MM.1S (cell line): Measurements from ENCODE around the gene GPD1L.

ENCODE experiments used
- DNase-seq: peaks from one replicate; pipeline ENCODE4 v3.0.0-alpha.2; 2015
- H2AFZ ChIP-seq: fragments of 300-600 bp; sonication (generic); 2 replicates; pipeline ENCODE4 v1.6.0; 2016; ENCODE audit warnings: antibody characterized with exemption, low read length
- H3F3A ChIP-seq: fragments of 300-600 bp; sonication (generic); 2 replicates; pipeline ENCODE4 v1.6.1; 2016; ENCODE audit warnings: mild to moderate bottlenecking, antibody characterized with exemption, low read length, moderate library complexity, mixed read lengths; ENCODE audit not compliant: insufficient read depth
- H3K27ac ChIP-seq: fragments of 300-600 bp; sonication (generic); 2 replicates; pipeline ENCODE4 v1.5.1; 2016; ENCODE audit warnings: mild to moderate bottlenecking, low read length
- H3K27me3 ChIP-seq: fragments of 300-600 bp; sonication (generic); replicated peaks from 2 replicates; pipeline ENCODE4 v1.6.0; 2016; ENCODE audit warnings: low read length; ENCODE audit not compliant: insufficient read depth
- H3K36me3 ChIP-seq: fragments of 300-600 bp; sonication (generic); replicated peaks from 2 replicates; pipeline ENCODE4 v1.6.1; 2016; ENCODE audit warnings: mild to moderate bottlenecking, low read length, mixed read lengths; ENCODE audit not compliant: insufficient read depth
- H3K4me1 ChIP-seq: fragments of 300-600 bp; sonication (generic); 2 replicates; pipeline ENCODE4 v1.6.1; 2016; ENCODE audit warnings: low read length, mixed read lengths
- H3K4me2 ChIP-seq: fragments of 300-600 bp; sonication (generic); 2 replicates; pipeline ENCODE4 v1.6.0; 2016; ENCODE audit warnings: low read depth, low read length
- H3K4me3 ChIP-seq: fragments of 300-600 bp; sonication (generic); 2 replicates; pipeline ENCODE4 v1.5.1; 2016; ENCODE audit warnings: low read length, mixed read lengths
- H3K79me2 ChIP-seq: fragments of 300-600 bp; sonication (generic); 2 replicates; pipeline ENCODE4 v1.6.1; 2016; ENCODE audit warnings: mixed run types, low read length, mixed read lengths
- H3K9ac ChIP-seq: fragments of 300-600 bp; sonication (generic); 2 replicates; pipeline ENCODE4 v1.6.1; 2016; ENCODE audit warnings: low read length, mixed read lengths
- H3K9me2 ChIP-seq: fragments of 300-600 bp; sonication (generic); replicated peaks from 2 replicates; pipeline ENCODE4 v1.6.1; 2016; ENCODE audit warnings: mild to moderate bottlenecking, low read length, mixed read lengths; ENCODE audit not compliant: insufficient read depth
- H3K9me3 ChIP-seq: fragments of 300-600 bp; sonication (generic); replicated peaks from 2 replicates; pipeline ENCODE4 v1.6.1; 2016; ENCODE audit warnings: mild to moderate bottlenecking, low read length, mixed read lengths; ENCODE audit not compliant: insufficient read depth
- H4K20me1 ChIP-seq: fragments of 300-600 bp; sonication (generic); 2 replicates; pipeline ENCODE4 v1.6.1; 2016; ENCODE audit warnings: mild to moderate bottlenecking, low read length, moderate library complexity, mixed read lengths; ENCODE audit not compliant: insufficient read depth
- CTCF ChIP-seq: fragments of 300-600 bp; sonication (generic); IDR thresholded peaks from 2 replicates; pipeline ENCODE4 v1.5.1; 2016; ENCODE audit warnings: antibody characterized with exemption, low read length, mixed read lengths
- EZH2 ChIP-seq: fragments of 300-600 bp; sonication (generic); optimal IDR thresholded peaks from 2 replicates; pipeline ENCODE3; 2017; ENCODE audit warnings: low read depth, mild to moderate bottlenecking, antibody characterized with exemption, low read length, mixed read lengths
- EZH2phosphoT487 ChIP-seq: fragments of 300-600 bp; sonication (generic); IDR thresholded peaks from 2 replicates; pipeline ENCODE4 v1.6.1; 2018; ENCODE audit warnings: antibody characterized with exemption, low read length

Gene GPD1L

DNA sequence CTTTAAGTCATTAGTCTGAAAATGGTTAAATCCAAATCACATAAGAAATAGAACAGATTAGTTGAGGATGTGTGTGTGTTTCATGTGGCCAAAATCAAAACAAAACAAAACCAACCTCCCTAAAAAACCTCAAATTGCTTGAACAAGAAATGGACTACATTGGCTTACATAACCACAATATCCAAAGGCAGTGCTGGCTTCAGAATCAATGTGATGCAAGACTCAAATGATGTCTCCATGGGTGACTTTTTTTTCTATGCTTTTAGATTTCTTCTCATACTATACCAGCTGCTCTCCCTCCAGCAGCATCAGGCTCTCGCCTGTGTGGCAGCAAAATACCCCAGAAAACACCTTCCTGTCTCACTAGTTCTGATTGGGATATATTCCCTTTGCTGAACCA lies 96.1 kb downstream of the GPD1L start:
- H3K27ac ChIP-seq: no peak overlapping the region
- H3K9me2 ChIP-seq: no peaks in the 10 kb centered on the region
- H3F3A ChIP-seq: no peaks in the 10 kb centered on the region
- no peaks in the 10 kb centered on the region for H3K27me3 ChIP-seq
- H3K4me2 ChIP-seq: no peak overlapping the region
- H2AFZ ChIP-seq: no peak overlapping the region
- H4K20me1 ChIP-seq: no peaks in the 10 kb centered on the region
- no peak overlapping the region for H3K9ac ChIP-seq
- no peak for TF ChIP-seq CTCF
- no peak for TF ChIP-seq EZH2phosphoT487
- TF ChIP-seq EZH2: no peak
- H3K9me3 ChIP-seq: no peaks in the 10 kb centered on the region
- no peaks in the 10 kb centered on the region for H3K79me2 ChIP-seq
- no peak overlapping the region for H3K4me3 ChIP-seq
- no peak for DNase-seq
- no peaks in the 10 kb centered on the region for H3K4me1 ChIP-seq
- H3K36me3 ChIP-seq: no peaks in the 10 kb centered on the region

DNA sequence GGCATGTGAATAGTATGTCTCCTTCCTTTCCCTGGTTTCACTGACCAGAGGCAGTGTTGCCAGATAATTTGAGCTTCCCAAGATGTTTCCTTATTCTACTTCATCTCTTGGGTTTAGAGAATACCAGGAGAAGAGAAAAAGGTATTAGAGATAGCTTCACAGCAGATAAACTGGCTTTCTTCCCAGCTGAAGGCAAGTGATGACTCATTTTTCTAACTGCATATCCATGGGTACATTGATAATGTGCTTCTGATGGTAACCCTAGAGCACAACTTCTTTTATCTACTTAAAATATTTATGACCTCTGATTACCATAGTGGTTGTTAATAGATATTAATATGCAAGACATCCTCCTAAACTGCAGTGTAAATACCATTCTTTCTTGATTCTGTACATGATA lies 97.4 kb downstream of the GPD1L start:
- Histone ChIP-seq H3K27ac (no peak overlapping the region), H4K20me1 (no peaks in the 10 kb centered on the region), H3K4me1 (no peaks in the 10 kb centered on the region), H3K9ac (no peak overlapping the region), H3K4me2 (no peak overlapping the region), H3F3A (no peaks in the 10 kb centered on the region), H3K4me3 (no peak overlapping the region), H3K9me3 (no peaks in the 10 kb centered on the region), H3K36me3 (no peaks in the 10 kb centered on the region), H3K27me3 (no peaks in the 10 kb centered on the region), H2AFZ (no peak overlapping the region), H3K9me2 (no peaks in the 10 kb centered on the region), H3K79me2 (no peaks in the 10 kb centered on the region)
- TF ChIP-seq EZH2 (no peak), EZH2phosphoT487 (no peak), CTCF (no peak)
- DNase-seq: no peak

DNA sequence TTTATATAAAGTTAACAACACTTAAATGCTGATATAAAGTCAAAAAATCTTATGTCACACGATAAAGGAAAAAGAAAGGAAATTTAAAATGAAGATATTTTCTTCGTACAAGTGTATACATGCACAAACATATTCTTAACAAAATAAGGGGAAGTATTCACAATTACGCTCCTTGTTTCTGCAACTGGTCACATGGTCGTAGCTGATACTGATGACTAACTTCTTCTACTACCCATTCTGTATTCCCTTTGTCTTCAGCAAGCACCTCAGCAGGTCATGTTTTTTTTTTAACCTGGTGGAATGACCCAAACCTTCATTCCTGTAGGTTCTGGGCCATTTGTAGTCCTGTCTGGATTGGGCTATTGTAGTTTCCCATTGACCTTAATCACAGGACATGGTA lies 102.0 kb downstream of the GPD1L start:
- TF ChIP-seq EZH2phosphoT487 (no peak), EZH2 (no peak)
- H3K27me3 ChIP-seq: no peaks in the 10 kb centered on the region
- H3K4me3 ChIP-seq: no peak overlapping the region
- H3K36me3 ChIP-seq: no peaks in the 10 kb centered on the region
- no peak for DNase-seq
- no peak overlapping the region for H3K4me2 ChIP-seq
- no peaks in the 10 kb centered on the region for H3K79me2 ChIP-seq
- H3K27ac ChIP-seq: no peak overlapping the region
- H4K20me1 ChIP-seq: no peaks in the 10 kb centered on the region
- no peak overlapping the region for H3K9ac ChIP-seq
- H2AFZ ChIP-seq: no peak overlapping the region
- no peaks in the 10 kb centered on the region for H3K9me2 ChIP-seq
- no peaks in the 10 kb centered on the region for H3K9me3 ChIP-seq
- H3K4me1 ChIP-seq: no peaks in the 10 kb centered on the region
- H3F3A ChIP-seq: no peaks in the 10 kb centered on the region

DNA sequence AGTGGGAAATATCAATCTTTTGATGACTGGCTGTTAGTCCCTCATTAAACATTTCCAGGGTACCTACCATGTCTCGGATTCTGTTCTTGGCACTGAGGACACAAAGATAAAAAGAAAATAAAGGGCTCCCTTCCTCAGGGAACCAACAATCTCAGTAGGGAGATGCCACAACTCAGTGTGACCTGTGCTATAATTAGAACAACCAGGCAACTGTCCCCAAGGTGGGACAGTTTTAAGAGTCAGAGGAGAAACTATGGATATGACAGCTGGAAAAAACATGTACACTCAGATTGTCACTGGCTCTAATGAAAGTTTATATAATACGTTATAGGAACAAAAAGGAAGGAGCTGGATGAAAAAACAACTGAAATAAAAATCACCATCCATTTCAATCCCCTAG lies 108.8 kb downstream of the GPD1L start:
- H3K36me3 ChIP-seq: no peaks in the 10 kb centered on the region
- no peaks in the 10 kb centered on the region for H3F3A ChIP-seq
- H3K9me3 ChIP-seq: no peaks in the 10 kb centered on the region
- H3K9me2 ChIP-seq: no peaks in the 10 kb centered on the region
- no peak overlapping the region for H3K27ac ChIP-seq
- H3K4me3 ChIP-seq: no peak overlapping the region
- H3K4me2 ChIP-seq: no peak overlapping the region
- H4K20me1 ChIP-seq: no peaks in the 10 kb centered on the region
- no peaks in the 10 kb centered on the region for H3K27me3 ChIP-seq
- TF ChIP-seq EZH2phosphoT487 (no peak), EZH2 (no peak), CTCF (no peak)
- DNase-seq: no peak
- no peak overlapping the region for H2AFZ ChIP-seq
- no peak overlapping the region for H3K9ac ChIP-seq
- H3K79me2 ChIP-seq: no peaks in the 10 kb centered on the region
- H3K4me1 ChIP-seq: no peaks in the 10 kb centered on the region
